Breast epithelium (tissue), 3 donors: ENCODE results near the gene OXLD1.

Source experiments
- CTCF ChIP-seq, 3 donors: fragments of 450-650 bp; IDR thresholded peaks; one replicate each; pipeline ENCODE4 v1.5.1; 2016 to 2017; ENCODE audit warnings: antibody characterized with exemption in 3 of 3, mild to moderate bottlenecking in 3 of 3, moderate library complexity in 3 of 3
- POLR2A ChIP-seq: fragments of 450-650 bp; IDR thresholded peaks from one replicate; pipeline ENCODE4 v1.6.1; 2016; ENCODE audit warnings: antibody characterized with exemption, mild to moderate bottlenecking, moderate library complexity
- POLR2AphosphoS5 ChIP-seq, 3 donors: sonication (generic); formaldehyde crosslinking; IDR thresholded peaks; one replicate each; pipeline ENCODE4 v1.6.1; 2017; ENCODE audit warnings: antibody characterized with exemption in 3 of 3

DNA sequence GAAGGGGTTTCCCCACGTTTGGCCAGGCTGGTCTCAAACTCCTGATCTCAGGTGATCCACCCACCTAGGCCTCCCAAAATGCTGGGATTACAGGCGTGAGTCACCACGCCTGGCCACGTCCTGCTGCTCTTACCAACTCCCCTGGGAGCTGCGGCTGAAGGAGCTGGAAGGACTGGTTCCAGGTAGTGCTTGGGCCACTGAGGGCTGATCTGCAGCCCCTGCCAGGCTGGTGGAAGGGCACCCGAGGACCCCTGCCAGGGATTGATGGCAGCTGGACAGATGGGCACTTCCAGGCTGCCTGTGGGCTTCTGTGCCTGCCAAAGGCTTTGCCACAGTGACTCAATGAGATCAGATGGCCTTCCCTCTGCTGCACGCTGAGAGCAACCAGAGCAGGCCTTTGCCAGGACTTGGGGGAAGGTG is 2.3 kb downstream of the OXLD1 start:
- TF ChIP-seq CTCF (IDR thresholded peaks at IDR 0.05) = no peak
- TF ChIP-seq POLR2AphosphoS5 (IDR thresholded peaks at IDR 0.05) = no peak
- no peak for TF ChIP-seq POLR2A
